ENCODE data around the gene KHK. TPM values are rescaled to one million over a fixed set of nuclear protein-coding genes. Genes with fewer than 3 reads are reported as not detected.

Gene KHK
- total and polyA plus RNA-seq, 9 of the 15 experiments (the other 6 are each of a cell fraction or from before 2014, with no cell fraction given) = 1.5 to 10.7 (median 5.2) TPM

GRCh38 chr2:27092696-27093429 lies 6.3 kb downstream of the KHK start (continued):
- peak; percentile 79 for TF ChIP-seq CUX1 (CRISPR knock-in tag; IDR thresholded peaks at IDR 0.05)
- no peak for TF ChIP-seq PPARD (CRISPR knock-in tag; IDR thresholded peaks at IDR 0.05)
- TF ChIP-seq KDM1A (IDR thresholded peaks at IDR 0.05) = peak; percentile 9 to 22; a peak in 1 of 4 replicates
- no peak for TF ChIP-seq ZNF764 (CRISPR knock-in tag; IDR thresholded peaks at IDR 0.05; ENCODE audit: low read depth)
- peak; percentile 86 for TF ChIP-seq ARID1B (IDR thresholded peaks at IDR 0.05)
- peak; percentile 79 for TF ChIP-seq RAD51 (IDR thresholded peaks at IDR 0.05; ENCODE audit: borderline replicate concordance, low read depth)
- TF ChIP-seq PCBP1 (IDR thresholded peaks at IDR 0.05; ENCODE audit: low read depth, low read length, poor library complexity, severe bottlenecking) = no peak
- no peak for TF ChIP-seq ZKSCAN3 (CRISPR knock-in tag; IDR thresholded peaks at IDR 0.05)
- no peak for TF ChIP-seq ZNF280A (IDR thresholded peaks at IDR 0.05; ENCODE audit: low read depth, partially characterized antibody)
- TF ChIP-seq EP400 (IDR thresholded peaks at IDR 0.05) = peak; percentile 79
- peak; percentile 18 to 20; a peak in 2 of 4 replicates for TF ChIP-seq ETV6 (IDR thresholded peaks at IDR 0.05; ENCODE audit: borderline replicate concordance in 1 of 2, low read depth in 2 of 2, low read length in 1 of 2)
- TF ChIP-seq ETV6 (CRISPR knock-in tag; IDR thresholded peaks at IDR 0.05; ENCODE audit: borderline replicate concordance) = no peak
- TF ChIP-seq BMI1 (IDR thresholded peaks at IDR 0.05; ENCODE audit: low read length) = no peak
- no peak for TF ChIP-seq PHB (CRISPR knock-in tag; IDR thresholded peaks at IDR 0.05)
- no peak for TF ChIP-seq HEY1 (CRISPR knock-in tag; IDR thresholded peaks at IDR 0.05; ENCODE audit: borderline replicate concordance)
